Vagina (tissue), 2 donors: ENCODE measurements around the gene ADARB1. TPM values are rescaled to one million over a fixed set of nuclear protein-coding genes. Genes with fewer than 3 reads are reported as not detected.

Experiments used
- DNase-seq, 2 donors: peaks; one replicate each; pipeline ENCODE4 v3.0.0-alpha.2; 2017; ENCODE audit errors: extremely low spot score in 2 of 2
- H3K27ac ChIP-seq: fragments of 200-600 bp; sonication (generic); one replicate; pipeline ENCODE4 v1.5.1; 2019
- H3K27me3 ChIP-seq: fragments of 200-600 bp; sonication (generic); one replicate; pipeline ENCODE4 v1.5.1; 2019
- H3K36me3 ChIP-seq, 2 donors: fragments of 200-600 bp; sonication (generic); one replicate each; pipeline ENCODE4 v1.5.1; 2017 to 2019
- H3K4me1 ChIP-seq: fragments of 200-600 bp; sonication (generic); one replicate; pipeline ENCODE4 v1.5.1; 2019
- H3K4me3 ChIP-seq, 2 donors: fragments of 200-600 bp; sonication (generic); 1 replicate in 1 of 2; 2 replicates in 1 of 2; pipeline ENCODE4 v1.5.1; 2016 to 2019
- H3K9me3 ChIP-seq: fragments of 200-600 bp; sonication (generic); one replicate; pipeline ENCODE4 v1.5.1; 2019
- POLR2A ChIP-seq, 2 donors: fragments of 450-650 bp; IDR thresholded peaks; one replicate each; pipeline ENCODE4 v1.6.1; 2017; ENCODE audit warnings: antibody characterized with exemption in 2 of 2, mild to moderate bottlenecking in 2 of 2, moderate library complexity in 2 of 2
- POLR2AphosphoS5 ChIP-seq, 2 donors: sonication (generic); formaldehyde crosslinking; IDR thresholded peaks; one replicate each; pipeline ENCODE4 v1.9.0; 2017; ENCODE audit warnings: antibody characterized with exemption in 2 of 2, mild to moderate bottlenecking in 2 of 2, low read depth in 1 of 2; ENCODE audit not compliant: insufficient read depth in 1 of 2
- intact Hi-C: fragments of 100-400 bp; cut with DNase I; formaldehyde crosslinking; loops from one replicate; pipeline ENCODE4 v1.15.1; 2023
- total RNA-seq: library from RNA; depleted of rRNA; stranded (reverse); fragments of >200 nt; gene quantifications from one replicate; pipeline ENCODE4 v1.2.3, GENCODE V29; 2016
- TF ChIP-seq, protein P1 (sequence below), 3 experiments: fragments of 450-650 bp in 2 of 3; fragments of 200-600 bp in 1 of 3; sonication (generic) in 1 of 3; IDR thresholded peaks; one replicate each; pipeline ENCODE4 v1.5.1; 2017 to 2019; ENCODE audit warnings: antibody characterized with exemption in 3 of 3, mild to moderate bottlenecking in 2 of 3, moderate library complexity in 2 of 3

The ADARB1 gene
- total RNA-seq, 1 donor from 2014 or later: 19.6 TPM

DNA sequence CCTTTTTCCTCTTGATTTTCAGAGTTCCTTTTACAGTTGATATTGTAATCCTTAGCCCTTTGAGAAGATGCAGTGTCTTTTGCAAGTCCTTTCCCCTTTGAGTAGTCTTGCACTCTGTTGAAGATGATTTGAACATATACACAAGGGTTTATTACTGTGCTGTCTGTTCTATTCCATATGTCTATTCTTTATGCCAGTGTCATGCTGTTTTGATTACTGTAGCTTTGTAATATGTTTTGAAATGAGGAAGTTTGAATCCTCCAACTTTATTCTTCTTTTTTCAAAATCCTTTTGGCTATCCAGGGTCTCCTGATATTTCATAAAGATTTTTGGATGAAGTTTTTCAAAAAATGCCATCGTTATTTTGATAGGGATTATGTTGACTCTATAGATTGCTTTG is 112.3 kb downstream of the ADARB1 start:
- no peaks in the 10 kb centered on the region for H3K4me1 ChIP-seq
- H3K36me3 ChIP-seq: peaks cover 7 to 52% of the 10 kb centered on the region in 2 donors
- no peak overlapping the region for H3K27ac ChIP-seq
- TF ChIP-seq, protein P1, sequence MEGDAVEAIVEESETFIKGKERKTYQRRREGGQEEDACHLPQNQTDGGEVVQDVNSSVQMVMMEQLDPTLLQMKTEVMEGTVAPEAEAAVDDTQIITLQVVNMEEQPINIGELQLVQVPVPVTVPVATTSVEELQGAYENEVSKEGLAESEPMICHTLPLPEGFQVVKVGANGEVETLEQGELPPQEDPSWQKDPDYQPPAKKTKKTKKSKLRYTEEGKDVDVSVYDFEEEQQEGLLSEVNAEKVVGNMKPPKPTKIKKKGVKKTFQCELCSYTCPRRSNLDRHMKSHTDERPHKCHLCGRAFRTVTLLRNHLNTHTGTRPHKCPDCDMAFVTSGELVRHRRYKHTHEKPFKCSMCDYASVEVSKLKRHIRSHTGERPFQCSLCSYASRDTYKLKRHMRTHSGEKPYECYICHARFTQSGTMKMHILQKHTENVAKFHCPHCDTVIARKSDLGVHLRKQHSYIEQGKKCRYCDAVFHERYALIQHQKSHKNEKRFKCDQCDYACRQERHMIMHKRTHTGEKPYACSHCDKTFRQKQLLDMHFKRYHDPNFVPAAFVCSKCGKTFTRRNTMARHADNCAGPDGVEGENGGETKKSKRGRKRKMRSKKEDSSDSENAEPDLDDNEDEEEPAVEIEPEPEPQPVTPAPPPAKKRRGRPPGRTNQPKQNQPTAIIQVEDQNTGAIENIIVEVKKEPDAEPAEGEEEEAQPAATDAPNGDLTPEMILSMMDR (IDR thresholded peaks at IDR 0.05): no peak
- TF ChIP-seq POLR2AphosphoS5 (IDR thresholded peaks at IDR 0.05; ENCODE audit: insufficient read depth in 1 of 2, low read depth in 1 of 2) (no peak), POLR2A (IDR thresholded peaks at IDR 0.05) (no peak)
- H3K9me3 ChIP-seq: peaks cover 7% of the 10 kb centered on the region
- DNase-seq: no peak
- no peaks in the 10 kb centered on the region for H3K27me3 ChIP-seq
- intact Hi-C loops: no loop called here
- no peak overlapping the region for H3K4me3 ChIP-seq

DNA sequence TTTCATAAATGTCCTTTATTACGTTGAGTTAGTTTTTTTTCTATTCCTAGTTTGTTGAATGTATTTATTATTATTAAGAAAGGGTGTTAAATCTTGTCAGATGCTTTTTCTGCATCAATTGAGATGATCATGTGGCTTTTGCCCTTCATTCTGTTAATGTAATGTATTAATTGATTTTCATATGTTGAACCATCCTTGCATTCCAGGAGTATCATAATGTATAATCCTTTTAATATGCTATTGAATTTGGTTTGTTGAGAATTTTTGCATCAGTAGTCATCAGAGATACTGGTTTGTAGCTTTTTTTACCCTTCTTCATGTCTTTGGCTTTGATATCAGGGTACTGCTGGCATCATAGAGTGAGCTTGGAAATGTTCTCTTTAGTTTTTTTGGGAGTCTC is 113.3 kb downstream of the ADARB1 start:
- H3K4me3 ChIP-seq: no peak overlapping the region
- no peak for TF ChIP-seq POLR2A (IDR thresholded peaks at IDR 0.05)
- TF ChIP-seq POLR2AphosphoS5 (IDR thresholded peaks at IDR 0.05; ENCODE audit: insufficient read depth in 1 of 2, low read depth in 1 of 2): no peak
- TF ChIP-seq, protein P1 (IDR thresholded peaks at IDR 0.05): no peak
- H3K27me3 ChIP-seq: no peaks in the 10 kb centered on the region
- no peaks in the 10 kb centered on the region for H3K4me1 ChIP-seq
- DNase-seq: no peak
- intact Hi-C loops: no loop called here
- peaks cover 7 to 52% of the 10 kb centered on the region in 2 donors for H3K36me3 ChIP-seq
- no peak overlapping the region for H3K27ac ChIP-seq
- peaks cover 7% of the 10 kb centered on the region for H3K9me3 ChIP-seq

DNA sequence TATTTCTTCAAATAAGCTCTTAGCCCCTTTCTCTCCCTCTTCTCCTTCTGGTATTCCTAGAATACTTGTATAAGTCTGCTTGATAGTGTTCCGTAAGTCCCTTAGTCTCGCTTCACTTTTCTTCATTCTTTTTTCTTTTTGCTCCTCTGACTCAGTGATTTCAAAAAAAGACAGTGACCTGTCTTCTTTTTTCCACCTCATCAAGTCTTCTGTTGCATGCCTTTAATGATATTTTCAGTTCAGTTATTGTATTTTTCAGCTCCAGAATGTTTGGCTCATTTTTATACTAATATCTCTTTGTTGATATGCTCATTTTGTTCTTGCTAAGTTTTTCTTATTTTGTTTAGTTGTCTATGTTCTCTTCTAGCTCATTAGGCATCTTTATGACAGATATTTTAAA is 115.6 kb downstream of the ADARB1 start:
- Histone ChIP-seq H3K36me3 (peaks cover 4 to 45% of the 10 kb centered on the region in 2 donors), H3K4me3 (no peak overlapping the region), H3K27ac (no peak overlapping the region), H3K9me3 (peaks cover 7% of the 10 kb centered on the region), H3K4me1 (no peaks in the 10 kb centered on the region), H3K27me3 (no peaks in the 10 kb centered on the region)
- intact Hi-C loops: no loop called here
- TF ChIP-seq, protein P1 (IDR thresholded peaks at IDR 0.05): no peak
- TF ChIP-seq POLR2AphosphoS5 (IDR thresholded peaks at IDR 0.05; ENCODE audit: insufficient read depth in 1 of 2, low read depth in 1 of 2) (no peak), POLR2A (IDR thresholded peaks at IDR 0.05) (no peak)
- DNase-seq: no peak

DNA sequence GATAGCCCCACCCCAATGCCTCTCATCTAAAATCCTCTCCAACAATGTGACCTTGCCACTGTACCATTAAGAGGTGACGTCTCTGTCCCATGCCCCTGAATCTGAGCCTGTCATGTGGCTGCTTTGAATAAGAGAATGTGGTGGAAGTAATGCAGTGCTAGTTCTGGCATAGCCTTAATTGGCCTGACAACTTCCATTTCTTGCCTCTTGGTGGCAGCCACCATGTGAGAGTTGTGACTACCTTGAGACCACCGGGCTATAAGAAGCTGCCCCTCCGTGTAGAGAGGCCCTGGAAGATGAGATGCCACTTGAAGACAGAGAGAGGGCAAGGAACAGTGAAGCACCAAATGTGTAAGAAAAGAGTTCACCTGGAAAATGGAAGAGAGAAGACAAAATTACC is 118.0 kb downstream of the ADARB1 start:
- Histone ChIP-seq H3K36me3 (peaks cover 0 to 22% of the 10 kb centered on the region in 2 donors), H3K4me3 (no peak overlapping the region), H3K27ac (no peak overlapping the region), H3K4me1 (no peaks in the 10 kb centered on the region), H3K9me3 (no peaks in the 10 kb centered on the region), H3K27me3 (no peaks in the 10 kb centered on the region)
- intact Hi-C loops: no loop called here
- no peak for TF ChIP-seq POLR2A (IDR thresholded peaks at IDR 0.05)
- no peak for TF ChIP-seq POLR2AphosphoS5 (IDR thresholded peaks at IDR 0.05; ENCODE audit: insufficient read depth in 1 of 2, low read depth in 1 of 2)
- TF ChIP-seq, protein P1 (IDR thresholded peaks at IDR 0.05): no peak
- no peak for DNase-seq

DNA sequence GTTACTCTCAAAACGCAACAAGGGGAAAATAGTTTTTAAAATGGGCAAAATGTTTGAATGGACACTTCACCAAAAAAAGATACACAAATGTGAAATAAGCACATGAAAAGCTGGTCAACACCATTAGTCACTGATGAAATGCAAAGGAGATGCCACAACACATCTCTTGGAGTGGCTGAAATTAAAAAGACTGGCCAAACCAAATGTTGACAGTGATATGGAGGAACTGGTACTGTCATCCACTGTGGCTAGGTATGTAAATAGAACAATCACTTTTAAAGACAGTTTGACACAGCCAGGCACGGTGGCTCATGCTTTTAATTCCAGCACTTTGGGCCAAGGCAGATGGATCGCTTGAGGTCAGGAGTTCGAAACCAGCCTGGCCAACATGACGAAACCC is 122.2 kb downstream of the ADARB1 start:
- Histone ChIP-seq H3K27ac (no peak overlapping the region), H3K9me3 (no peaks in the 10 kb centered on the region), H3K4me3 (no peak overlapping the region), H3K27me3 (no peaks in the 10 kb centered on the region), H3K36me3 (no peaks in the 10 kb centered on the region), H3K4me1 (no peaks in the 10 kb centered on the region)
- no peak for DNase-seq
- intact Hi-C loops: no loop called here
- TF ChIP-seq, protein P1 (IDR thresholded peaks at IDR 0.05): no peak
- TF ChIP-seq POLR2A (IDR thresholded peaks at IDR 0.05) (no peak), POLR2AphosphoS5 (IDR thresholded peaks at IDR 0.05; ENCODE audit: insufficient read depth in 1 of 2, low read depth in 1 of 2) (no peak)
